Prostate gland (tissue), 2 donors: ENCODE results near the gene ZNF575.
"Not testable (repeated sequence)": the region's sequence is repeated elsewhere in the genome, so short reads cannot be mapped to it uniquely, and the experiment has no call there.

ENCODE experiments used
- POLR2A ChIP-seq: fragments of 450-650 bp; IDR thresholded peaks from one replicate; pipeline ENCODE4 v1.6.1; 2016; ENCODE audit warnings: antibody characterized with exemption, mild to moderate bottlenecking
- TF ChIP-seq, protein P1 (sequence below), 4 experiments: fragments of 200-600 bp in 2 of 4; fragments of 450-650 bp in 2 of 4; sonication (generic) in 2 of 4; IDR thresholded peaks; 1 replicate in 3 of 4; 2 replicates in 1 of 4; pipeline ENCODE4 v1.5.1; 2016 to 2019; ENCODE audit warnings: antibody characterized with exemption in 4 of 4, mild to moderate bottlenecking in 2 of 4, moderate library complexity in 2 of 4

DNA sequence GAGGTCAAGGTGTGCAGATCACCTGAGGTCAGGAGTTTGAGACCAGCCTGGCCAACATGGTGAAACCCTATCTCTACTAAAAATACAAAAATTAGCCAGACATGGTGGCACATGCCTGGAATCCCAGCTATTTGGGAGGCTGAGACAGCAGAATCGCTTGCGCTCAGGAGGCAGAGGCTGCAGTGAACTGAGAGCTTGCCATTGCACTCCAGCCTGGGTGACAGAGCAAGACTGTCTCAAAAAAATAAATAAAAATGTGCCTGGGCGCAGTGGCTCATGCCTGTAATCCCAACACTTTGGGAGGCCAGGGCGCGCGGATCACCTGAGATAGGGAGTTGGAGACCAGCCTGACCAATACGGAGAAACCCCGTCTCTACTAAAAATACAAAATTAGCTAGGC is 9.3 kb upstream of the ZNF575 start:
- TF ChIP-seq POLR2A: not testable (repeated sequence)
- TF ChIP-seq, protein P1, sequence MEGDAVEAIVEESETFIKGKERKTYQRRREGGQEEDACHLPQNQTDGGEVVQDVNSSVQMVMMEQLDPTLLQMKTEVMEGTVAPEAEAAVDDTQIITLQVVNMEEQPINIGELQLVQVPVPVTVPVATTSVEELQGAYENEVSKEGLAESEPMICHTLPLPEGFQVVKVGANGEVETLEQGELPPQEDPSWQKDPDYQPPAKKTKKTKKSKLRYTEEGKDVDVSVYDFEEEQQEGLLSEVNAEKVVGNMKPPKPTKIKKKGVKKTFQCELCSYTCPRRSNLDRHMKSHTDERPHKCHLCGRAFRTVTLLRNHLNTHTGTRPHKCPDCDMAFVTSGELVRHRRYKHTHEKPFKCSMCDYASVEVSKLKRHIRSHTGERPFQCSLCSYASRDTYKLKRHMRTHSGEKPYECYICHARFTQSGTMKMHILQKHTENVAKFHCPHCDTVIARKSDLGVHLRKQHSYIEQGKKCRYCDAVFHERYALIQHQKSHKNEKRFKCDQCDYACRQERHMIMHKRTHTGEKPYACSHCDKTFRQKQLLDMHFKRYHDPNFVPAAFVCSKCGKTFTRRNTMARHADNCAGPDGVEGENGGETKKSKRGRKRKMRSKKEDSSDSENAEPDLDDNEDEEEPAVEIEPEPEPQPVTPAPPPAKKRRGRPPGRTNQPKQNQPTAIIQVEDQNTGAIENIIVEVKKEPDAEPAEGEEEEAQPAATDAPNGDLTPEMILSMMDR (IDR thresholded peaks at IDR 0.05): not testable (repeated sequence)
